Mammary epithelial cell (primary cell): Measurements from ENCODE around the gene SGSM2.

ENCODE experiments used
- CTCF ChIP-seq, 2 donors: IDR thresholded peaks in 1 of 2; conservative IDR thresholded peaks in 1 of 2; 2 replicates each; pipeline ENCODE4 v1.5.1; 2011 to 2012; ENCODE audit warnings: inconsistent platforms in 2 of 2, low read length in 2 of 2, mild to moderate bottlenecking in 2 of 2, control low read depth in 1 of 2, low read depth in 1 of 2; ENCODE audit not compliant: insufficient read depth in 1 of 2; ENCODE audit errors: extremely low read depth in 1 of 2
- EZH2 ChIP-seq: IDR thresholded peaks from 2 replicates; pipeline ENCODE4 v1.6.1; 2012; ENCODE audit warnings: low read length, inconsistent platforms, borderline replicate concordance

- TF ChIP-seq CTCF (conservative IDR thresholded peaks at IDR 0.05 in 1 of 2, IDR thresholded peaks at IDR 0.05 in 1 of 2; ENCODE audit: extremely low read depth in 1 of 2, insufficient read depth in 1 of 2, low read depth in 1 of 2, low read length in 2 of 2) (no peak), EZH2 (no peak)
Observed at GRCh38 chr17:2372681-2373080, 35.4 kb downstream of the SGSM2 start.
